Common myeloid progenitor, CD34-positive (primary cell): ENCODE data around the gene TMEM54.

Experiments used
- CTCF ChIA-PET: fragments of 350-600 bp; sonication (Branson Sonifier 250); formaldehyde crosslinking; loops from one replicate; lab custom pipeline; 2021; ENCODE audit warnings: antibody characterized with exemption; lab: Charles Lee
- POLR2A ChIA-PET: fragments of 350-600 bp; sonication (Branson Sonifier 250); formaldehyde crosslinking; loops from one replicate; lab custom pipeline; 2021; ENCODE audit warnings: antibody characterized with exemption; lab: Charles Lee
- DNase-seq, 3 donors: peaks; one replicate each; pipeline versions ENCODE4 v3.0.0 to v3.0.0-alpha.2; 2013
- H3K27ac ChIP-seq, 2 experiments: 1 replicate in 1 of 2; 2 replicates in 1 of 2; pipeline ENCODE4 v1.7.0; 2013; ENCODE audit warnings: inconsistent platforms in 2 of 2, low read length in 2 of 2, mild to moderate bottlenecking in 2 of 2, low read depth in 1 of 2, moderate library complexity in 1 of 2; ENCODE audit not compliant: severe bottlenecking in 2 of 2, insufficient read depth in 1 of 2, poor library complexity in 1 of 2
- H3K27me3 ChIP-seq, 5 experiments: replicated peaks in 2 of 5; 1 replicate in 3 of 5; 2 replicates in 2 of 5; pipeline versions ENCODE4 v1.6.1 to v1.7.0; 2013; ENCODE audit warnings: low read length in 4 of 5, mild to moderate bottlenecking in 2 of 5, moderate library complexity in 2 of 5, inconsistent platforms in 1 of 5; ENCODE audit not compliant: insufficient read depth in 5 of 5, control insufficient read depth in 4 of 5
- H3K36me3 ChIP-seq, 4 experiments: 1 replicate in 2 of 4; 2 replicates in 2 of 4; pipeline versions ENCODE4 v1.6.1 to v1.7.0; 2013; ENCODE audit warnings: low read length in 3 of 4, control low read depth in 1 of 4, mild to moderate bottlenecking in 1 of 4; ENCODE audit not compliant: control insufficient read depth in 4 of 4, insufficient read depth in 4 of 4
- H3K4me1 ChIP-seq, 4 experiments: 1 replicate in 3 of 4; 2 replicates in 1 of 4; pipeline versions ENCODE4 v1.6.1 to v1.7.1; 2013; ENCODE audit warnings: low read length in 3 of 4, mild to moderate bottlenecking in 3 of 4, control low read depth in 1 of 4, inconsistent platforms in 1 of 4, moderate library complexity in 1 of 4; ENCODE audit not compliant: control insufficient read depth in 4 of 4, insufficient read depth in 4 of 4; ENCODE audit errors: control extremely low read depth in 1 of 4
- H3K4me3 ChIP-seq, 7 experiments: 1 replicate in 4 of 7; 2 replicates in 3 of 7; pipeline versions ENCODE4 v1.5.1 to v1.7.0; 2013; ENCODE audit warnings: mild to moderate bottlenecking in 7 of 7, low read length in 6 of 7, moderate library complexity in 6 of 7, inconsistent platforms in 2 of 7, low read depth in 2 of 7, control low read depth in 1 of 7; ENCODE audit not compliant: insufficient read depth in 4 of 7, control insufficient read depth in 1 of 7; ENCODE audit errors: extremely low read depth in 1 of 7
- H3K9me3 ChIP-seq, 5 experiments: 1 replicate in 4 of 5; 2 replicates in 1 of 5; pipeline versions ENCODE4 v1.6.1 to v1.7.1; 2013; ENCODE audit warnings: low read length in 4 of 5, mild to moderate bottlenecking in 2 of 5, inconsistent platforms in 1 of 5, low read depth in 1 of 5, moderate library complexity in 1 of 5; ENCODE audit not compliant: control insufficient read depth in 4 of 5, insufficient read depth in 2 of 5; ENCODE audit errors: control extremely low read depth in 1 of 5
- WGBS: methylation state at CpG from one replicate; pipeline ENCODE4 v1.1.5; 2013; ENCODE audit not compliant: insufficient coverage; 5-methylcytosine and 5-hydroxymethylcytosine counted together

The TMEM54 gene

GRCh38 chr1:32897082-32898049 lies 3.8 kb downstream of the TMEM54 start:
- Histone ChIP-seq H3K27ac (no peak overlapping the region), H3K4me3 (no peak overlapping the region), H3K4me1 (peaks cover 0 to 25% (median 19%) of the 10 kb centered on the region in 4 experiments), H3K27me3 (peaks cover 4 to 88% (median 25%) of the 10 kb centered on the region in 5 experiments), H3K36me3 (no peaks in the 10 kb centered on the region), H3K9me3 (peaks cover 0 to 4% (median 0%) of the 10 kb centered on the region in 5 experiments)
- DNase-seq, result no peak
- ChIA-PET POLR2A (no interaction called here), CTCF (interaction anchor here (0.8 to 1.5 kb wide), 4 partner anchors 9 to 110 kb away, joined by 3 to 5 read pairs (median 4); no protein-coding TSS in a partner anchor)
- WGBS, result 93% methylated on average over 11 of the region's 11 CpGs

DNA sequence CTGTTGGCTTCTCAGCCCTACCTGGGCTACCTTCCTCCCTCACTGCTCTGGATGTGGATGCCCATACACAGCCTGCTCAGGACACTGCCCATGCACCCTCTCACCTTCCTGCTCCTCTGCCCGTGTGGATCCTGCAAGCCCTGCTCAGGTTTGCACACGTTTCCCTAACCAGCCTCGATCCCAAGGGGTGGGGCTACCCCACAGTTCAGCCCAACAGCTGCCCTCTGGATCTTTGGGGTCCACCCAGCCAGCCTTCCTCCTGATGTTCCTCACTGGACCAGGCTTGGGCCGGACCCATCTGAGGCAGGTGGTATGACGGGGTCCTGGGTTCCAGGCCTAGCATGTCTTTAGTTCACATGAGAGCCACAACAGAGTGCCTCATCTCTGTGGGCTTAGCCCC lies 4.7 kb downstream of the TMEM54 start:
- Histone ChIP-seq H3K4me1 (peaks cover 0 to 23% (median 16%) of the 10 kb centered on the region in 4 experiments), H3K36me3 (no peaks in the 10 kb centered on the region), H3K27me3 (peaks cover 0 to 88% (median 31%) of the 10 kb centered on the region in 5 experiments), H3K4me3 (no peak overlapping the region), H3K9me3 (peaks cover 0 to 5% (median 0%) of the 10 kb centered on the region in 5 experiments), H3K27ac (no peak overlapping the region)
- no peak for DNase-seq
- CTCF ChIA-PET, result interaction anchor here (0.8 to 1.4 kb wide), 2 partner anchors 8 to 111 kb away, joined by 3 to 5 read pairs; no protein-coding TSS in a partner anchor
- 100% methylated on average over 4 of the region's 5 CpGs for WGBS
- POLR2A ChIA-PET, result no interaction called here

GRCh38 chr1:32895325-32896215 lies 5.6 kb downstream of the TMEM54 start:
- peaks cover 0 to 89% (median 37%) of the 10 kb centered on the region in 5 experiments for H3K27me3 ChIP-seq
- POLR2A ChIA-PET, result no interaction called here
- H3K4me3 ChIP-seq, result no peak overlapping the region
- 92% methylated on average over 23 of the region's 26 CpGs for WGBS
- H3K27ac ChIP-seq, result no peak overlapping the region
- no peaks in the 10 kb centered on the region for H3K36me3 ChIP-seq
- H3K4me1 ChIP-seq, result peaks cover 0 to 17% (median 11%) of the 10 kb centered on the region in 4 experiments
- CTCF ChIA-PET, result interaction anchor here (0.9 to 1.4 kb wide), 3 partner anchors 7 to 37 kb away, joined by 3 to 6 read pairs (median 5); partner anchors contain the start of gene HPCA
- DNase-seq, result no peak
- peaks cover 0 to 5% (median 0%) of the 10 kb centered on the region in 5 experiments for H3K9me3 ChIP-seq

GRCh38 chr1:32894681-32895080 lies 6.5 kb downstream of the TMEM54 start:
- Histone ChIP-seq H3K27me3 (peaks cover 0 to 89% (median 34%) of the 10 kb centered on the region in 5 experiments), H3K4me1 (peaks cover 0 to 16% (median 11%) of the 10 kb centered on the region in 4 experiments), H3K27ac (no peak overlapping the region), H3K4me3 (no peak overlapping the region), H3K36me3 (no peaks in the 10 kb centered on the region), H3K9me3 (peaks cover 0 to 5% (median 0%) of the 10 kb centered on the region in 5 experiments)
- DNase-seq, result no peak
- POLR2A ChIA-PET, result no interaction called here
- CTCF ChIA-PET, result interaction anchor here (0.9 to 2.5 kb wide), 3 partner anchors 8 to 37 kb away, joined by 3 to 8 read pairs (median 6); partner anchors contain the start of gene HPCA
- 100% methylated on average over 6 of the region's 6 CpGs for WGBS

DNA sequence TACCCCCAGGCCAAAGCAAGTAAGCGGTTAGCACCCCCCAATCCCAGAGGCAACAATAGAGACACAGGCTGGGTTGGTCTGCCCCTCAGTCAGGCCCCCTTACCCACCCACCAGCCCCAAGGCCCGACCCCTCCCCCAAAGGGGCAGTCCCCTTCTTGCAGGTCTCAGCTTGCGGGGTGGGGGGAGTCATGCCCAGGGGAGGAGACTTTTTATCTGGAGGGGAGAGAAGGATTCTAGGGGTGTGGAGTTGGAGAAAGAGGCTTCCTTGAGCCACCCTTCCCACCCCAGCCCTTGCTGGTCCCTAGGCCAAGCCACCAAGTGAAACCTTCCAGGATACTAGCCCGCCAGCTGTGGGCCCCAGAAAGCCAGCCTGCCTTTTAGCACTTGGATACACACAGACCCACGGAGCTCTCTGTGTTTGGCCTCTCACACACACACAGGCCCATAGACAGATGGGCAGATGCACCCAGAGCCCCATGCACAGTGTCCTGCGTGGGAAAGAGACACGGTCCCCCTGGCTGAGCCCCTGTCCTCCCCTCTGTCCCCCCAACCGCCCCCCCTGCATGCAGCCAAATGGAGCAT lies 7.1 kb downstream of the TMEM54 start:
- POLR2A ChIA-PET, result no interaction called here
- Histone ChIP-seq H3K27ac (no peak overlapping the region), H3K4me3 (no peak overlapping the region), H3K4me1 (peaks cover 0 to 16% (median 11%) of the 10 kb centered on the region in 4 experiments), H3K36me3 (no peaks in the 10 kb centered on the region), H3K9me3 (peaks cover 0 to 5% (median 0%) of the 10 kb centered on the region in 5 experiments), H3K27me3 (peaks cover 0 to 88% (median 39%) of the 10 kb centered on the region in 5 experiments)
- no peak for DNase-seq
- CTCF ChIA-PET, result interaction anchor here (1.1 to 5.2 kb wide), 3 partner anchors 18 to 43 kb away, joined by 3 to 23 read pairs (median 8); no protein-coding TSS in a partner anchor
- 100% methylated on average over 1 of the region's 8 CpGs for WGBS
